H1 (cell line): Measurements from ENCODE around the gene GJC3. TPM values are rescaled to one million over a fixed set of nuclear protein-coding genes. Genes with fewer than 3 reads are reported as not detected.

ENCODE experiments used
- polyA plus RNA-seq, 7 experiments: library from polyadenylated mRNA; depleted of rRNA in 3 of 7; stranded (reverse) in 5 of 7; unstranded in 2 of 7; fragments of >200 nt in 5 of 7; fragments of 200-250 nt in 2 of 7; gene quantifications; 1 replicate in 5 of 7; 2 replicates in 1 of 7; 4 replicates in 1 of 7; pipeline versions ENCODE4 v1.2.1 to v1.2.3, GENCODE V29; 2011 to 2013; ENCODE audit warnings: missing spikeins in 2 of 7, mixed read lengths in 2 of 7
- total RNA-seq: library from RNA; stranded (reverse); fragmentation: NEBNext Ultra II Directional; extraction: Animal tissue kit (Norgen Biotek cat#: 25700); gene quantifications from 2 replicates; pipeline ENCODE4 v1.2.1, GENCODE V29; 2021
- TF ChIP-seq, protein P1 (sequence below): fragments of 300-600 bp; sonication (generic); IDR thresholded peaks from 2 replicates; pipeline ENCODE4 v1.7.1; 2012; ENCODE audit warnings: low read length, moderate library complexity, mild to moderate bottlenecking, inconsistent platforms; ENCODE audit not compliant: insufficient replicate concordance

The GJC3 gene
- total and polyA plus RNA-seq, 2 of the 8 experiments (the other 6 are each of a cell fraction or from before 2014, with no cell fraction given) = 2.7 to 3.0 TPM

- TF ChIP-seq, protein P1, sequence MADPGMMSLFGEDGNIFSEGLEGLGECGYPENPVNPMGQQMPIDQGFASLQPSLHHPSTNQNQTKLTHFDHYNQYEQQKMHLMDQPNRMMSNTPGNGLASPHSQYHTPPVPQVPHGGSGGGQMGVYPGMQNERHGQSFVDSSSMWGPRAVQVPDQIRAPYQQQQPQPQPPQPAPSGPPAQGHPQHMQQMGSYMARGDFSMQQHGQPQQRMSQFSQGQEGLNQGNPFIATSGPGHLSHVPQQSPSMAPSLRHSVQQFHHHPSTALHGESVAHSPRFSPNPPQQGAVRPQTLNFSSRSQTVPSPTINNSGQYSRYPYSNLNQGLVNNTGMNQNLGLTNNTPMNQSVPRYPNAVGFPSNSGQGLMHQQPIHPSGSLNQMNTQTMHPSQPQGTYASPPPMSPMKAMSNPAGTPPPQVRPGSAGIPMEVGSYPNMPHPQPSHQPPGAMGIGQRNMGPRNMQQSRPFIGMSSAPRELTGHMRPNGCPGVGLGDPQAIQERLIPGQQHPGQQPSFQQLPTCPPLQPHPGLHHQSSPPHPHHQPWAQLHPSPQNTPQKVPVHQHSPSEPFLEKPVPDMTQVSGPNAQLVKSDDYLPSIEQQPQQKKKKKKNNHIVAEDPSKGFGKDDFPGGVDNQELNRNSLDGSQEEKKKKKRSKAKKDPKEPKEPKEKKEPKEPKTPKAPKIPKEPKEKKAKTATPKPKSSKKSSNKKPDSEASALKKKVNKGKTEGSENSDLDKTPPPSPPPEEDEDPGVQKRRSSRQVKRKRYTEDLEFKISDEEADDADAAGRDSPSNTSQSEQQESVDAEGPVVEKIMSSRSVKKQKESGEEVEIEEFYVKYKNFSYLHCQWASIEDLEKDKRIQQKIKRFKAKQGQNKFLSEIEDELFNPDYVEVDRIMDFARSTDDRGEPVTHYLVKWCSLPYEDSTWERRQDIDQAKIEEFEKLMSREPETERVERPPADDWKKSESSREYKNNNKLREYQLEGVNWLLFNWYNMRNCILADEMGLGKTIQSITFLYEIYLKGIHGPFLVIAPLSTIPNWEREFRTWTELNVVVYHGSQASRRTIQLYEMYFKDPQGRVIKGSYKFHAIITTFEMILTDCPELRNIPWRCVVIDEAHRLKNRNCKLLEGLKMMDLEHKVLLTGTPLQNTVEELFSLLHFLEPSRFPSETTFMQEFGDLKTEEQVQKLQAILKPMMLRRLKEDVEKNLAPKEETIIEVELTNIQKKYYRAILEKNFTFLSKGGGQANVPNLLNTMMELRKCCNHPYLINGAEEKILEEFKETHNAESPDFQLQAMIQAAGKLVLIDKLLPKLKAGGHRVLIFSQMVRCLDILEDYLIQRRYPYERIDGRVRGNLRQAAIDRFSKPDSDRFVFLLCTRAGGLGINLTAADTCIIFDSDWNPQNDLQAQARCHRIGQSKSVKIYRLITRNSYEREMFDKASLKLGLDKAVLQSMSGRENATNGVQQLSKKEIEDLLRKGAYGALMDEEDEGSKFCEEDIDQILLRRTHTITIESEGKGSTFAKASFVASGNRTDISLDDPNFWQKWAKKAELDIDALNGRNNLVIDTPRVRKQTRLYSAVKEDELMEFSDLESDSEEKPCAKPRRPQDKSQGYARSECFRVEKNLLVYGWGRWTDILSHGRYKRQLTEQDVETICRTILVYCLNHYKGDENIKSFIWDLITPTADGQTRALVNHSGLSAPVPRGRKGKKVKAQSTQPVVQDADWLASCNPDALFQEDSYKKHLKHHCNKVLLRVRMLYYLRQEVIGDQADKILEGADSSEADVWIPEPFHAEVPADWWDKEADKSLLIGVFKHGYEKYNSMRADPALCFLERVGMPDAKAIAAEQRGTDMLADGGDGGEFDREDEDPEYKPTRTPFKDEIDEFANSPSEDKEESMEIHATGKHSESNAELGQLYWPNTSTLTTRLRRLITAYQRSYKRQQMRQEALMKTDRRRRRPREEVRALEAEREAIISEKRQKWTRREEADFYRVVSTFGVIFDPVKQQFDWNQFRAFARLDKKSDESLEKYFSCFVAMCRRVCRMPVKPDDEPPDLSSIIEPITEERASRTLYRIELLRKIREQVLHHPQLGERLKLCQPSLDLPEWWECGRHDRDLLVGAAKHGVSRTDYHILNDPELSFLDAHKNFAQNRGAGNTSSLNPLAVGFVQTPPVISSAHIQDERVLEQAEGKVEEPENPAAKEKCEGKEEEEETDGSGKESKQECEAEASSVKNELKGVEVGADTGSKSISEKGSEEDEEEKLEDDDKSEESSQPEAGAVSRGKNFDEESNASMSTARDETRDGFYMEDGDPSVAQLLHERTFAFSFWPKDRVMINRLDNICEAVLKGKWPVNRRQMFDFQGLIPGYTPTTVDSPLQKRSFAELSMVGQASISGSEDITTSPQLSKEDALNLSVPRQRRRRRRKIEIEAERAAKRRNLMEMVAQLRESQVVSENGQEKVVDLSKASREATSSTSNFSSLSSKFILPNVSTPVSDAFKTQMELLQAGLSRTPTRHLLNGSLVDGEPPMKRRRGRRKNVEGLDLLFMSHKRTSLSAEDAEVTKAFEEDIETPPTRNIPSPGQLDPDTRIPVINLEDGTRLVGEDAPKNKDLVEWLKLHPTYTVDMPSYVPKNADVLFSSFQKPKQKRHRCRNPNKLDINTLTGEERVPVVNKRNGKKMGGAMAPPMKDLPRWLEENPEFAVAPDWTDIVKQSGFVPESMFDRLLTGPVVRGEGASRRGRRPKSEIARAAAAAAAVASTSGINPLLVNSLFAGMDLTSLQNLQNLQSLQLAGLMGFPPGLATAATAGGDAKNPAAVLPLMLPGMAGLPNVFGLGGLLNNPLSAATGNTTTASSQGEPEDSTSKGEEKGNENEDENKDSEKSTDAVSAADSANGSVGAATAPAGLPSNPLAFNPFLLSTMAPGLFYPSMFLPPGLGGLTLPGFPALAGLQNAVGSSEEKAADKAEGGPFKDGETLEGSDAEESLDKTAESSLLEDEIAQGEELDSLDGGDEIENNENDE = no peak
- TF ChIP-seq, all 59 proteins: peak for 0
Observed at GRCh38 chr7:99930376-99930775, 956 bp upstream of the GJC3 start (continued).
